ENCODE results near the gene ANKRD63. TPM values are rescaled to one million over a fixed set of nuclear protein-coding genes. Genes with fewer than 3 reads are reported as not detected.

The ANKRD63 gene
- total RNA-seq, 2 experiments from 2014 or later = 0.26 TPM; not detected in 1

DNA sequence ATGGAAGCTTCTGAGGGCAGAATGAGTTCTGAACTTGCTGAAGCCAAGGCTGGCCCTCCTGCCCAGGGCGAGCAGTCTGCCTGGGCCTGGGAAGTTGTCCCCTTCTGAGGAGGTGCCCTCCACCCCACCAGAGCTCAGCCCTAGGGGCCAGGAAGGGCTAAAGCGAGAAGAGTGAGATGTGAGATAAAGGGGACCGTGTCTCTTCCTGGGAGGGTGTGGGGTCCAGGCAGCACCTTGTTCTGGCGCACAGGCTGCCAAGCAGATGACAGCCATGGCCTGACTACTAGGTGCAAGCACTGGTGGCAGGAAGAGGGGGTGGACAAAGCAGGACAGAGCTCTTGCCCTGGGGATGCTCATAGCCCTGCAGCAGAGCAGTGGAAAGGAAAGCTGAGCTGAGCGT is 40.3 kb downstream of the ANKRD63 start:
- no peaks in the 10 kb centered on the region for H3K9me3 Mint-ChIP-seq
- peaks cover 7% of the 10 kb centered on the region for H3K4me1 Mint-ChIP-seq
- DNase-seq (no peak), ATAC-seq (ENCODE audit: low read depth) (no peak)
- POLR2A ChIA-PET = no interaction called here
- peaks cover 20% of the 10 kb centered on the region for H3K27me3 Mint-ChIP-seq
- no peak overlapping the region for H3K27ac Mint-ChIP-seq
- H3K36me3 Mint-ChIP-seq = no peaks in the 10 kb centered on the region
- no peak overlapping the region for H3K4me3 Mint-ChIP-seq

DNA sequence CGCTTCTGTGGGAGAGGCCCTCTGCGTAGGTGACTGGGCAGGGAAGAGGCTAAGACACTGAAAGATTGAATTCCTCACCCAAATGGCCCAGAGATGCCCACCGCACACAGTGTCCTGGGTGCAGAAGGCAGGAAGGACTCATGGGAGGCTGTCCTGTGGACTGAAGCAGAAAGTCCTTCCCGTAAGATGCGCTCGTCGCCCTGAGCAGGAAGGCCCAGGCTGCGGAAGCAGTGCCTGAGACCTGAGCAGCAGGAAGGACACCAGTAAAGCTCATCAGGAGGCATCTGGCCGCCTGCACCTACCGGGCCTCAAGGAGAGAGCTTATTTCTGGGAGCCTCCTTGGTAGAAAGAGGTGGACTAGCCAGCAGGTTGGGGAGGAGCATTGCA is 40.7 kb downstream of the ANKRD63 start:
- POLR2A ChIA-PET = no interaction called here
- Mint-ChIP-seq H3K4me3 (no peak overlapping the region), H3K4me1 (peaks cover 7% of the 10 kb centered on the region), H3K36me3 (no peaks in the 10 kb centered on the region), H3K27me3 (peaks cover 20% of the 10 kb centered on the region), H3K9me3 (no peaks in the 10 kb centered on the region), H3K27ac (no peak overlapping the region)
- ATAC-seq (ENCODE audit: low read depth) (no peak), DNase-seq (no peak)

DNA sequence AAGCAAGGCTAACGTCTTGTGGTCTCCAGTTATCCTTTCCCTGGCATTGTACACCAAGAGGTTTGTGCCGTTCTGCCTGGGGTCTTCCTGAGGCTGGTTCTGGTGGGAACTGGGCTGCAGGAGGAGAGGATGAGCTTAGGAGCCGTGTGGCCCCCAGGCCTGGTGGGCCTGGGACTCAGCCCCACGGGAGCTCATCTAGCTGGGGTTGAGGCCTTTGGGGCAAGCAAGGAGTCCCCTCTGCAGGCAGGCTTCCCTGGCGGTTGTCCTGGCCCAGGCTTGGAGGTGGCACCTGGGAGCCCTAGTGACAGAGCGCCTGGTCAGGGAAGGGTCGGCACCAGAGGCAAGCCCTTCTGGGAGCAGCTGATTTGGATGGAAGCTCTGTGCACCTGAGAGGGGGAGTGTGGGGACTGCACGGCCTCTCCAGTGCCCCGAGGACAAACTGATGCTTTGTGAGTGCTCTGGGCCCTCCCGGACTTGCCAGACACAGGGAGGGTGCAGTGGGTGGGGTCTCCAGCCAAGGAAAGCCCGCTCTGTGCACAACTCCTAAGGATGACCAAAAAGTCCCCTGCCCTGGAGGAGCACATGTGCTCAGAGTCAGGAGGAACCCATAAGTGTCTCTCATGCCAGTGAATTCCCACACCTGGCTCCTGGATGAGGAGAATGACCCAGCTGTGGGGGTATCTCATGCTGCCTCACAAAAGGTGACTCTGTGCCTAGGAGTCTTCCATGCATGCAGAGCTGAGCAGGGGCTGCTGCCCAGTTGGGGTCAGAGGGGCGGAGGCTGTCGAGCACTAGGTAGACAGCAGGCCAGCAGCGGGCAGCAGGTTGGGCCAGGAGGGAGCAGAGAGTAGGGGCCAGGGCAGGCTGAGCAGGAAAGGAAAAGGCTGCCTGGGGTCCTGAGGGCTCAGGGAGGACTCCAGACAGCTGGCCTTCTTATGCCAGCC is 41.3 kb downstream of the ANKRD63 start:
- Mint-ChIP-seq H3K27ac (no peak overlapping the region), H3K4me1 (peaks cover 7% of the 10 kb centered on the region), H3K4me3 (no peak overlapping the region), H3K36me3 (no peaks in the 10 kb centered on the region), H3K9me3 (no peaks in the 10 kb centered on the region), H3K27me3 (peaks cover 20% of the 10 kb centered on the region)
- no peak for DNase-seq
- no peak for ATAC-seq (ENCODE audit: low read depth)
- POLR2A ChIA-PET = interaction anchor here (0.9 kb wide), 1 partner anchor 136 kb away, joined by 3 read pairs; no protein-coding TSS in a partner anchor

DNA sequence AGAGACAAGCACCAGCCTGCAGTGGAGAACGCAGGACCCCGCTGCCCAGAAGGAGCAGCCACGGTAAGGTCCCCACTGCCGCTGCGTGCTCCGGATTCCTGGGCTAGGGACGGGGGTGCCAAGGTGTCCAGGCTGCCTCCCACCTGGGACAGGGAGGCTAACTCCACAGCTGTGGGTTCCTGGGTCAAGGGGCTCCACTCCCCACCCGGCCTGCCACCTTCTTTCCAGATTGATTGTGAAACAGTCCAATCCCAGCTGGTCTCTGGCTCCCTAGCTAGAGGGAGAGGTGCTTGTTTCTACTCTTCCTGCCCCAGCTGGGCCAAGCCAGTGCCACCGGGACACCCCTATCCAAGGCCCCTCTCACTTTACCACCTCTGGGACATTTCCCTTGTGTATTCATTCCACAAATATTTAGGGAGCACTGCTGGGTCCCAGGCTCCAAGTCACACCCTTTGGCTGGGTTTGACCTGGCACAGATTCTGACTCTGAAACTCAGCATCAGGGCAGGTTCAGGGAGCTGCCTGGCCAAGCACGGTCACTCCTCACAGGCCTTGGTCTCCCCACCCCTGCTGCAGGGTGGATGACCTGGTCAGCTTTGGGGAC is 42.1 kb downstream of the ANKRD63 start:
- POLR2A ChIA-PET = interaction anchor here (0.9 kb wide), 1 partner anchor 135 kb away, joined by 3 read pairs; no protein-coding TSS in a partner anchor

DNA sequence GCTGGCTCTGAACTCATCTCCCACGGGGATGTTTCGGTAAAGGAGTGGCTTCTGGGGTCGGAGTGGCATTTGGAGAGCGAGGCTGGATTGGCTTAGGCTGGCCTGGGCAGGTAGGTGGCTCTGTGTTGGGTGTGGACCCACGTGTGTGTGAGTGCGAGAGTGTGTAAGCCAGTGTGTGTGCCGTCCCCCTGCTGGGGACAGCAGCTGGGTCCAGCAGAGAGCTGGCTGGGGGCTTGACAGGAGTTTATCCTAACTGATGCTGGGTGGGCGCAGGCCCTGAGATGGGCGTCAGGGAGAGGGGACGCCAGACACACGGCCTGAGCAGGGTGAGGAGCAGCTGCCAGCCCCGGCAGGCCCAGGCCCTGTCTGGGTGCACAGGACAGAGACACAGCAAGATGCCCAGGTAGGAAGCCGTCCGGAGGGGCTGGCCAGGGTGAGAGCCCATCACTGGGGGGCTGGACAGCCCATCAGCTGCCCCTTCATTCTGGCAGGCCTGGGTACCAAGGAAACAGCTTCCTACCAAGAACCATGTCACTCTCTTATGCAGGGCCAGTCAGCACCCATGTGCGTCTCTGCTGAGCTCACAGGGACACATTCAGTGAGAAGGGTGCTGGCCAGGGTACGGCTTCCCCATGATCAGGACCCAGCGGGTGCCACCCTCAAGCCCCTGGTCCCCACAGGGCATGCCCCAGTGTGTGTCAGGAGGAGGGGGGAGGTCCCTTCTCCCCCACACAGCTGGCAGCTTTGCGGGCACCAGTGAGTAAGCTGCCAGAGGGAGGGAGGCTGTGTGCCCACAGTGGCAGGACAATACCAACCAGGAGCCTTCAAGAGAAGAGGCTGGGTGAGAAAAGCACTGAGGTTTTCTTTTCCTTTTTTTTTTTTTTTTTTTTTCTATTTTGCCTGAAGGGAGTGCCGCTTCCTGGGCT is 42.9 kb downstream of the ANKRD63 start:
- DNase-seq (no peak), ATAC-seq (ENCODE audit: low read depth) (no peak)
- Mint-ChIP-seq H3K36me3 (no peaks in the 10 kb centered on the region), H3K4me3 (no peak overlapping the region), H3K4me1 (peaks cover 8% of the 10 kb centered on the region), H3K9me3 (no peaks in the 10 kb centered on the region), H3K27me3 (peaks cover 20% of the 10 kb centered on the region), H3K27ac (no peak overlapping the region)
- POLR2A ChIA-PET = interaction anchor here (0.9 to 1.5 kb wide), 2 partner anchors 22 to 134 kb away, joined by 3 read pairs; no protein-coding TSS in a partner anchor

More for the DNA sequence above, 42.1 kb downstream of the ANKRD63 start:
- no peaks in the 10 kb centered on the region for H3K36me3 Mint-ChIP-seq
- H3K27me3 Mint-ChIP-seq = peaks cover 20% of the 10 kb centered on the region
- H3K27ac Mint-ChIP-seq = no peak overlapping the region
- DNase-seq = no peak
- peaks cover 7% of the 10 kb centered on the region for H3K4me1 Mint-ChIP-seq
- no peaks in the 10 kb centered on the region for H3K9me3 Mint-ChIP-seq
- H3K4me3 Mint-ChIP-seq = no peak overlapping the region
- ATAC-seq (ENCODE audit: low read depth) = no peak

DNA sequence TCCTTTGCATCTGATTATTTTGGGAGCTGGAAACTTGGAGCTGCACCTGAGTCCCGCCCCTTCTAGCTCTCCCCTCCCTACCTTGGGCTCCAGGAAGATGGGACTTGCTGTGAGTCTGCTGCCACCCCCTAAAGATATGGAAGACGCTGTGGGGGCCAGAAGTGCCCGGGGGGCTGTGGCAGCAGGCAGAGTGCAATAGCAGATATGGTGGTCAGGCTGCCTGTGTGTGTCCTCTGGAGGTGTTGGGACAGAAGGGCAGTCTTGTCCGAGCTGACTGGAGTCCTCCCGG is 43.5 kb downstream of the ANKRD63 start:
- H3K27me3 Mint-ChIP-seq = peaks cover 20% of the 10 kb centered on the region
- H3K4me3 Mint-ChIP-seq = no peak overlapping the region
- no peak for DNase-seq
- no peak for ATAC-seq (ENCODE audit: low read depth)
- H3K27ac Mint-ChIP-seq = no peak overlapping the region
- no peaks in the 10 kb centered on the region for H3K36me3 Mint-ChIP-seq
- peaks cover 12% of the 10 kb centered on the region for H3K4me1 Mint-ChIP-seq
- POLR2A ChIA-PET = interaction anchor here (1.5 kb wide), 1 partner anchor 22 kb away, joined by 3 read pairs; no protein-coding TSS in a partner anchor
- no peaks in the 10 kb centered on the region for H3K9me3 Mint-ChIP-seq

DNA sequence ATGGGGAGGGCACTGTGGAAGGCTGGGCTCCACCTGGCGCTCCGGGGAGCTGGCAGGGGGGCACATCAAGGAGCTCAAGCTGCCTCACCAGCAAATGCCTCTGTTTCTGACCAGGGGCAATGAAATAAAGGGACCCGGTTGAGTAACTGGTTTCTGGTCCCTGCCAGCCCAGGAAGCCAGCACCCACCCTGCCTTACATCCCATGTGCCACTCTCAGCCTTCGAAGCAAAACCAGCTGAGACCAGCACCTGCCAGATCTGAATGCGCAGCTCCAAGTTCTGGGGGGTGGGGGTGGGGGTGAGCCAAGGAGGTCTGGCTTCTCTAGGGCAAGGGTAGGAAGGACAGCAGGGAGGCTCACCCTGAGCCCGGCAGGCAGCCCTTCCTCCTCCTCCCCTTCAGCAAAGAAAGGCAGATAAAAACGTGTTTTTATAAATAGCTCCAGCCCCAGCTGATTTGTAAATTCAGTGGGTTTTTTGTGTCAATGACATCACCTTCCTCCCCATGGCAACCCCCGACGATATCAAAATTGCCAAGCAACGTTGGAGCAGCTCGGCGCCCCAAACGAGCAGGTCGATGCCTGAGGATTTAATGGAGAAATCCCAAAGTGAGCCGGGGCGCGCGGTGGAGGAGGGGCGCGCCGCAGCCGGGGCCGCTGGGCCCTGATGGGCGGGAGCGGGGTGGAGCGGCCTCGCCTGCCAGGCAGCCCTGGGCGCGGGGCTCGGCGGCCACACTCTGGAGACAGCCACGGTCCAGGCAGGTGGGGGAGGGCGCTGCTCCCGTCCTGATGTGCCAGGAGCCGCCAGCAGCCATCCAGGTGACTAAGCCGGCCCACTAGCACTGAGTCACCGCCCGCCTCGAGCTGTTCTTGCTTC is 44.1 kb downstream of the ANKRD63 start, which contains the start of gene PAK6:
Gene PAK6 (plus strand): TSS at position 532 of the 872 bp plus-strand sequence. CDS start 25,723 bp downstream, outside the sequence.
- H3K27me3 Mint-ChIP-seq = peaks cover 20% of the 10 kb centered on the region
- POLR2A ChIA-PET = interaction anchor here (0.5 to 1.5 kb wide), 2 partner anchors 21 to 28 kb away, joined by 3 to 4 read pairs; no protein-coding TSS in a partner anchor
- DNase-seq (peak; percentile 34), ATAC-seq (ENCODE audit: low read depth) (peak; percentile 37)
- peaks cover 12% of the 10 kb centered on the region for H3K4me1 Mint-ChIP-seq
- peaks cover 1% of the 10 kb centered on the region for H3K36me3 Mint-ChIP-seq
- peak within 1 kb of the TSS; percentile 8 for H3K4me3 Mint-ChIP-seq
- no peaks in the 10 kb centered on the region for H3K9me3 Mint-ChIP-seq
- H3K27ac Mint-ChIP-seq = no peak within 1 kb of the TSS

DNA sequence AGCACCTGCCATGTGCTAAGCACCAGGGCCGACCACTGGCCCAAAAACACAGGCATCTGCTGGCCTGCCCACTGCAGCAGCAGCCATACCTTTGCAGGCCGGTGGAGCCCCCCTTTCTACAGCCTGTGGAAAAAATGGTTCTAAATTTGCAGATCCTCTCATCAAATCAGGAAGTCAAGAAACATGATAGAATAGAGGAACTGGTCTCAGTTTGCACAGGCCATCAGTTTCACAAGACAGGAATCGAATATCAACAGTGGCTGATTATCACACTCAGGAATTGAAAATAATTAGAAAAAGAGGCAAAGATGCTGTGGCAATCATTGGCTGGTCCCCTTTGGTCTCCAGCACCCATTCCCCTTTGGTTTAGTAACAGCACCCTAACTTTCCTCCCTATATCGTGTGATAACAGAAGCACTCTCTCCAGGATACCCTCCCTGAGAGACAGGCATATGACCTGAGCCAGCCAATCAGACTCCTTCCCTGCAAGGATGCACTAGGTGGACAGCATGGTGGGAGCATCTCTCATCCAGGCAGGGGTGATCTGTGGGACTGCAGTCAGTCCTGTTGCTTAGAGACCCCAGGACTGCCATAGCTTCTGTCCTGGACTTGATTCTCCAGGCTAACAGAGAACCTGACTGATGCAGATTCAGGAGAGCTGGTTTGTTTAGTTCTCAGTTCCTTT is 47.5 kb downstream of the ANKRD63 start:
- DNase-seq (no peak), ATAC-seq (ENCODE audit: low read depth) (no peak)
- Mint-ChIP-seq H3K4me3 (no peak overlapping the region), H3K9me3 (no peaks in the 10 kb centered on the region), H3K36me3 (peaks cover 1% of the 10 kb centered on the region), H3K4me1 (peaks cover 7% of the 10 kb centered on the region), H3K27me3 (peaks cover 20% of the 10 kb centered on the region), H3K27ac (no peak overlapping the region)
- POLR2A ChIA-PET = no interaction called here

DNA sequence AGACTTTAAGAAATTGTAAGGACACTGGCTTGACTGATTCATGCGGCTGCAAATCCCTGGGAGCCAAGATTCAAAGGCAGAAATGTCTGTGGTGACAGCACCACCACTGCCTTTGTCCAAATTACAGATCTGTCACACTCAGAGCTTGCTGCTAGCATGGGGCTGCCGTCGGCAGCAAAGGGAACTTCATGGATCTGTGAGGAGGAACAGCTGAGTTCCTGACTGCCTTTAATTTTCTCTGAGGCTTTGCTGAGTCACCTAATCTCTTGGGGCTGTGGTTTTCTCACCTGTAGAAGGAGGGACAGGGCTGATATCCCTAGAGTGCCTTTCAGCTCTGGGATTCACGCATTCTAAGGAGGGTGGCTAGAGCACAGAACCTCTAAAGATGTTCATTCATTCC is 48.1 kb downstream of the ANKRD63 start:
- DNase-seq (no peak), ATAC-seq (ENCODE audit: low read depth) (no peak)
- H3K27ac Mint-ChIP-seq = no peak overlapping the region
- H3K9me3 Mint-ChIP-seq = no peaks in the 10 kb centered on the region
- H3K27me3 Mint-ChIP-seq = peaks cover 17% of the 10 kb centered on the region
- H3K4me3 Mint-ChIP-seq = no peak overlapping the region
- POLR2A ChIA-PET = no interaction called here
- peaks cover 7% of the 10 kb centered on the region for H3K4me1 Mint-ChIP-seq
- peaks cover 3% of the 10 kb centered on the region for H3K36me3 Mint-ChIP-seq

DNA sequence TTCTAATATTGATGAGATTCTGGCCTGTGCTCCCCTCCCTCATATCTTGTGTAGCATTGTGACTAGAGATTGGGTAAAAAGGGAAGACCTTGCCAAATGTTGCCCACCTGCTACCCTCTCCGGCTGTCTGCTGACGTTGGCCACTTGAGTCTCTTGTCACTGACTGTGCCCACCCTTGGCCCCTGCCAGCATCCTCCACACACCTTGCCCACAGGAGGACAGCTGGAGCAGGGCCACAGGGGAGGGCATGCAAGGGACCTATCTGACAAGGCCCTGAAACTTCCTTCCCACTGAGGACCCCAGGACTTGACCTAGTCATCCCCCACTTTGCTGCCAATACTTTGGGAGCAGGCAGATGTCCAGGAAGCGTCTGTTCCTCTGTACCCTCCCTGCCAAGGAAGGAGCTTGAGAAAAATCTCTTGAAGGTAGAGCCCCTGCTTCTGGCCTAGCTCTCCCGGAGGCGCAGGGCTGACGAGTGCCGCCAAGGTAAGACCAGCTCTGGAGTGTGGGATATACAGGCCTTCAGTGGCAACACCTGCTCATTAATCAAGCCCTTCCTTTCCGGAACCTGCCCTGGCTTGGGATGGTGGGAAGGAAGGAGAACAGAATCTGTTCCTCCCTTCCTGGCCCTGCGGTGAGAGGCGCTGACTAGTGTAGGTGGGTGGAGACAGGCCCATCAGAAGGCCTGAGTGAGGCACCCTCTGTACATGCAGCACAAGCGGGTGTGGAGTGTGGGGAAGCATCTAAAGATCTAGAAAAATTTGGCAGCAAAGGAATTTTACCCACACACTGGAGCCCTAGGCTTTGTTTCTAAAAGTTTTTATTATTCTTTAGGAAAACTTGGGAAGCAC is 48.9 kb downstream of the ANKRD63 start:
- no peak overlapping the region for H3K27ac Mint-ChIP-seq
- no peak for DNase-seq

DNA sequence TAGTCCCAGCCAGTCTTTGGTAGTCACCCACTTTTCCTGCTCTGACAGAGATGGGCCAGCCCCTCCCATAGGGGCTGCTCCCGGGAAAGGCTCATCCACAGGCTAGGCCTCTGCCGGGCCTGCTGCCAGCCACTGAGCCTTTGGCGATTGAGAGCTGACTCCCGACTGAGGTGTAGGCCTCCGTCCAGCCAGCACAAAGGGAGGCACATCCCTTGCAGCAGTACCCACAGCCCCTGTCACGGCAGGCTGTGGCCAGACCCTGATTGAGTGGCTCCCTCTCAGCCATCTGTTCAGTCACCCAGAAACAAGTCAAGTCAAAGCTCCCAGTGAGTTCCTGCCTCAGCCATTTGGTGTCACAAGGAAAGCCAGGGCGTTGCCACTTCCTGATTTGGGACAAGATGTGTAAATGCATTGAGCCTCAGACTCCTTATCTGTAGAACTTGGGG is 50.2 kb downstream of the ANKRD63 start:
- H3K4me3 Mint-ChIP-seq = no peak overlapping the region
- peaks cover 4% of the 10 kb centered on the region for H3K4me1 Mint-ChIP-seq
- no peak overlapping the region for H3K27ac Mint-ChIP-seq
- H3K9me3 Mint-ChIP-seq = no peaks in the 10 kb centered on the region
- peaks cover 5% of the 10 kb centered on the region for H3K36me3 Mint-ChIP-seq
- DNase-seq (no peak), ATAC-seq (ENCODE audit: low read depth) (no peak)
- POLR2A ChIA-PET = no interaction called here
- H3K27me3 Mint-ChIP-seq = no peaks in the 10 kb centered on the region

More for the DNA sequence above, 48.9 kb downstream of the ANKRD63 start:
- Mint-ChIP-seq H3K9me3 (no peaks in the 10 kb centered on the region), H3K27me3 (peaks cover 11% of the 10 kb centered on the region), H3K4me3 (no peak overlapping the region), H3K36me3 (peaks cover 5% of the 10 kb centered on the region), H3K4me1 (peaks cover 4% of the 10 kb centered on the region)
- POLR2A ChIA-PET = no interaction called here
- ATAC-seq (ENCODE audit: low read depth) = no peak
